Measurements from ENCODE around the gene GJB5.

GRCh38 chr1:34796990-34797389 lies 42.1 kb downstream of the GJB5 start:
- no peak for TF ChIP-seq POLR2AphosphoS5 (IDR thresholded peaks at IDR 0.05)
- TF ChIP-seq CTCF (IDR thresholded peaks at IDR 0.05) = no peak
- TF ChIP-seq POLR2A (IDR thresholded peaks at IDR 0.05) = no peak
- TF ChIP-seq EP300 (IDR thresholded peaks at IDR 0.05) = no peak
